ENCODE results near the gene IFT20.

IFT20 gene

GRCh38 chr17:28357061-28357900 lies 22.0 kb upstream of the IFT20 start, which contains the start of gene POLDIP2:
TSS of gene POLDIP2 (minus strand) at chr17:28357527. CDS start at chr17:28357448, 79 bp downstream.
- no peak within 1 kb of the TSS for H3K23ac ChIP-seq (ENCODE audit: low read length)
- H2AK5ac ChIP-seq (ENCODE audit: low read length) = no peak within 1 kb of the TSS
- H3K9ac ChIP-seq (ENCODE audit: low read length) = peak within 1 kb of the TSS; percentile 93
- H3K27ac ChIP-seq (ENCODE audit: low read depth, low read length) = no peak within 1 kb of the TSS
- H3K79me2 ChIP-seq (ENCODE audit: control insufficient read depth, insufficient read depth, low read length) = peaks cover 13% of the 10 kb centered on the region
- no peak within 1 kb of the TSS for H2BK5ac ChIP-seq (ENCODE audit: low read length)
- peaks cover 18% of the 10 kb centered on the region for H3K79me1 ChIP-seq (ENCODE audit: low read length)
- no peak within 1 kb of the TSS for H2BK15ac ChIP-seq (replicated peaks; ENCODE audit: low read depth)
- peaks cover 5% of the 10 kb centered on the region for H3K4me1 ChIP-seq (ENCODE audit: control insufficient read depth, low read depth, low read length)
- DNase-seq = peak; percentile 97
- peak within 1 kb of the TSS; percentile 96 for H3K56ac ChIP-seq (ENCODE audit: low read length)
- H4K8ac ChIP-seq (ENCODE audit: low read depth, low read length) = peak within 1 kb of the TSS; percentile 70
- peak within 1 kb of the TSS; percentile 76 for H3K4me2 ChIP-seq (ENCODE audit: low read length)
- no CpG with 5 or more reads among the region's 80 CpGs for WGBS (ENCODE audit: extremely low coverage, insufficient coverage, low lambda C conversion rate)
- H3K36me3 ChIP-seq (ENCODE audit: control insufficient read depth, insufficient read depth, low read length) = peaks cover 12% of the 10 kb centered on the region
- H3K4ac ChIP-seq (ENCODE audit: low read depth, low read length) = peak within 1 kb of the TSS; percentile 84
- H3K4me3 ChIP-seq (ENCODE audit: low read length) = peak within 1 kb of the TSS; percentile 85
- no peak within 1 kb of the TSS for H2BK120ac ChIP-seq (ENCODE audit: low read depth, low read length)
- peak within 1 kb of the TSS; percentile 84 for H4K5ac ChIP-seq (ENCODE audit: low read length)
- H3K18ac ChIP-seq (ENCODE audit: low read length) = peak within 1 kb of the TSS; percentile 71
- no peaks in the 10 kb centered on the region for H3K27me3 ChIP-seq (ENCODE audit: insufficient read depth, low read length, poor library complexity)

GRCh38 chr17:28350271-28350670 lies 15.0 kb upstream of the IFT20 start:
- Histone ChIP-seq H3K79me1 (ENCODE audit: low read length) (peaks cover 1% of the 10 kb centered on the region), H3K4me1 (ENCODE audit: control insufficient read depth, low read depth, low read length) (no peaks in the 10 kb centered on the region), H2BK15ac (replicated peaks; ENCODE audit: low read depth) (no peak overlapping the region), H3K9ac (ENCODE audit: low read length) (no peak overlapping the region), H2AK5ac (ENCODE audit: low read length) (no peak overlapping the region), H3K36me3 (ENCODE audit: control insufficient read depth, insufficient read depth, low read length) (peaks cover 32% of the 10 kb centered on the region), H2BK120ac (ENCODE audit: low read depth, low read length) (no peak overlapping the region), H3K79me2 (ENCODE audit: control insufficient read depth, insufficient read depth, low read length) (no peaks in the 10 kb centered on the region), H3K18ac (ENCODE audit: low read length) (no peak overlapping the region), H3K4me3 (ENCODE audit: low read length) (no peak overlapping the region), H4K8ac (ENCODE audit: low read depth, low read length) (no peak overlapping the region), H2BK5ac (ENCODE audit: low read length) (no peak overlapping the region), H3K4ac (ENCODE audit: low read depth, low read length) (no peak overlapping the region), H3K56ac (ENCODE audit: low read length) (no peak overlapping the region), H3K4me2 (ENCODE audit: low read length) (no peak overlapping the region), H3K27ac (ENCODE audit: low read depth, low read length) (no peak overlapping the region), H3K23ac (ENCODE audit: low read length) (no peak overlapping the region), H3K27me3 (ENCODE audit: insufficient read depth, low read length, poor library complexity) (no peaks in the 10 kb centered on the region), H4K5ac (ENCODE audit: low read length) (no peak overlapping the region)
- DNase-seq = no peak
- no CpG with 5 or more reads among the region's 7 CpGs for WGBS (ENCODE audit: extremely low coverage, insufficient coverage, low lambda C conversion rate)

- Histone ChIP-seq H3K4me2 (ENCODE audit: low read length) (no peak overlapping the region), H2BK15ac (replicated peaks; ENCODE audit: low read depth) (no peak overlapping the region), H3K27ac (ENCODE audit: low read depth, low read length) (no peak overlapping the region), H2BK120ac (ENCODE audit: low read depth, low read length) (no peak overlapping the region), H3K36me3 (ENCODE audit: control insufficient read depth, insufficient read depth, low read length) (peaks cover 29% of the 10 kb centered on the region), H3K79me1 (ENCODE audit: low read length) (peaks cover 1% of the 10 kb centered on the region), H4K8ac (ENCODE audit: low read depth, low read length) (no peak overlapping the region), H3K27me3 (ENCODE audit: insufficient read depth, low read length, poor library complexity) (no peaks in the 10 kb centered on the region), H2BK5ac (ENCODE audit: low read length) (no peak overlapping the region), H3K4me3 (ENCODE audit: low read length) (no peak overlapping the region), H3K23ac (ENCODE audit: low read length) (no peak overlapping the region), H3K56ac (ENCODE audit: low read length) (no peak overlapping the region), H3K9ac (ENCODE audit: low read length) (no peak overlapping the region), H3K79me2 (ENCODE audit: control insufficient read depth, insufficient read depth, low read length) (no peaks in the 10 kb centered on the region), H3K4ac (ENCODE audit: low read depth, low read length) (no peak overlapping the region), H4K5ac (ENCODE audit: low read length) (no peak overlapping the region), H3K18ac (ENCODE audit: low read length) (no peak overlapping the region), H2AK5ac (ENCODE audit: low read length) (no peak overlapping the region), H3K4me1 (ENCODE audit: control insufficient read depth, low read depth, low read length) (no peaks in the 10 kb centered on the region)
- whole genome bisulfite sequencing (ENCODE audit: extremely low coverage, insufficient coverage, low lambda C conversion rate) = no CpG with 5 or more reads among the region's 3 CpGs
- no peak for DNase-seq
Measured at GRCh38 chr17:28348979-28349378, 13.7 kb upstream of the IFT20 start.

GRCh38 chr17:28347261-28347891 lies 12.1 kb upstream of the IFT20 start:
- no peak overlapping the region for H3K27ac ChIP-seq (ENCODE audit: low read depth, low read length)
- H3K56ac ChIP-seq (ENCODE audit: low read length) = no peak overlapping the region
- H3K4me3 ChIP-seq (ENCODE audit: low read length) = no peak overlapping the region
- peaks cover 1% of the 10 kb centered on the region for H3K79me1 ChIP-seq (ENCODE audit: low read length)
- H3K4me2 ChIP-seq (ENCODE audit: low read length) = no peak overlapping the region
- H2BK5ac ChIP-seq (ENCODE audit: low read length) = no peak overlapping the region
- no peak overlapping the region for H4K5ac ChIP-seq (ENCODE audit: low read length)
- no peak overlapping the region for H3K23ac ChIP-seq (ENCODE audit: low read length)
- H3K4me1 ChIP-seq (ENCODE audit: control insufficient read depth, low read depth, low read length) = no peaks in the 10 kb centered on the region
- no peak overlapping the region for H3K4ac ChIP-seq (ENCODE audit: low read depth, low read length)
- H4K8ac ChIP-seq (ENCODE audit: low read depth, low read length) = no peak overlapping the region
- DNase-seq = peak; percentile 84
- no peak overlapping the region for H2AK5ac ChIP-seq (ENCODE audit: low read length)
- H3K36me3 ChIP-seq (ENCODE audit: control insufficient read depth, insufficient read depth, low read length) = peaks cover 29% of the 10 kb centered on the region
- H3K79me2 ChIP-seq (ENCODE audit: control insufficient read depth, insufficient read depth, low read length) = no peaks in the 10 kb centered on the region
- H2BK120ac ChIP-seq (ENCODE audit: low read depth, low read length) = no peak overlapping the region
- H3K18ac ChIP-seq (ENCODE audit: low read length) = no peak overlapping the region
- no peak overlapping the region for H2BK15ac ChIP-seq (replicated peaks; ENCODE audit: low read depth)
- H3K9ac ChIP-seq (ENCODE audit: low read length) = no peak overlapping the region
- no peaks in the 10 kb centered on the region for H3K27me3 ChIP-seq (ENCODE audit: insufficient read depth, low read length, poor library complexity)
- no CpG with 5 or more reads among the region's 8 CpGs for WGBS (ENCODE audit: extremely low coverage, insufficient coverage, low lambda C conversion rate)

GRCh38 chr17:28346746-28347246 lies 11.5 kb upstream of the IFT20 start:
- no peak overlapping the region for H3K9ac ChIP-seq (ENCODE audit: low read length)
- H3K79me1 ChIP-seq (ENCODE audit: low read length) = peaks cover 1% of the 10 kb centered on the region
- no peak overlapping the region for H4K5ac ChIP-seq (ENCODE audit: low read length)
- H2AK5ac ChIP-seq (ENCODE audit: low read length) = no peak overlapping the region
- H3K56ac ChIP-seq (ENCODE audit: low read length) = no peak overlapping the region
- H3K4ac ChIP-seq (ENCODE audit: low read depth, low read length) = no peak overlapping the region
- H3K4me3 ChIP-seq (ENCODE audit: low read length) = no peak overlapping the region
- no peaks in the 10 kb centered on the region for H3K27me3 ChIP-seq (ENCODE audit: insufficient read depth, low read length, poor library complexity)
- no peak overlapping the region for H4K8ac ChIP-seq (ENCODE audit: low read depth, low read length)
- H3K4me2 ChIP-seq (ENCODE audit: low read length) = no peak overlapping the region
- H3K36me3 ChIP-seq (ENCODE audit: control insufficient read depth, insufficient read depth, low read length) = peaks cover 29% of the 10 kb centered on the region
- H3K18ac ChIP-seq (ENCODE audit: low read length) = no peak overlapping the region
- H3K27ac ChIP-seq (ENCODE audit: low read depth, low read length) = no peak overlapping the region
- no peak overlapping the region for H3K23ac ChIP-seq (ENCODE audit: low read length)
- no peak overlapping the region for H2BK15ac ChIP-seq (replicated peaks; ENCODE audit: low read depth)
- DNase-seq = no peak
- no CpG with 5 or more reads among the region's 7 CpGs for WGBS (ENCODE audit: extremely low coverage, insufficient coverage, low lambda C conversion rate)
- H2BK5ac ChIP-seq (ENCODE audit: low read length) = no peak overlapping the region
- no peaks in the 10 kb centered on the region for H3K79me2 ChIP-seq (ENCODE audit: control insufficient read depth, insufficient read depth, low read length)
- no peak overlapping the region for H2BK120ac ChIP-seq (ENCODE audit: low read depth, low read length)
- H3K4me1 ChIP-seq (ENCODE audit: control insufficient read depth, low read depth, low read length) = no peaks in the 10 kb centered on the region

All from mesendoderm (in vitro differentiated cells).